Islet of Langerhans (tissue), 1 donor: ENCODE results near the gene FGFBP2.
A peak's percentile ranks its signal among the peaks of the same experiment; 100 is the strongest.

ENCODE experiments used
- FAIRE-seq: peaks from one replicate; lab custom pipeline; 2011; peaks lifted over from hg19 to GRCh38; lab: Jason Lieb, UNC

Gene FGFBP2, protein sequence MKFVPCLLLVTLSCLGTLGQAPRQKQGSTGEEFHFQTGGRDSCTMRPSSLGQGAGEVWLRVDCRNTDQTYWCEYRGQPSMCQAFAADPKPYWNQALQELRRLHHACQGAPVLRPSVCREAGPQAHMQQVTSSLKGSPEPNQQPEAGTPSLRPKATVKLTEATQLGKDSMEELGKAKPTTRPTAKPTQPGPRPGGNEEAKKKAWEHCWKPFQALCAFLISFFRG

DNA sequence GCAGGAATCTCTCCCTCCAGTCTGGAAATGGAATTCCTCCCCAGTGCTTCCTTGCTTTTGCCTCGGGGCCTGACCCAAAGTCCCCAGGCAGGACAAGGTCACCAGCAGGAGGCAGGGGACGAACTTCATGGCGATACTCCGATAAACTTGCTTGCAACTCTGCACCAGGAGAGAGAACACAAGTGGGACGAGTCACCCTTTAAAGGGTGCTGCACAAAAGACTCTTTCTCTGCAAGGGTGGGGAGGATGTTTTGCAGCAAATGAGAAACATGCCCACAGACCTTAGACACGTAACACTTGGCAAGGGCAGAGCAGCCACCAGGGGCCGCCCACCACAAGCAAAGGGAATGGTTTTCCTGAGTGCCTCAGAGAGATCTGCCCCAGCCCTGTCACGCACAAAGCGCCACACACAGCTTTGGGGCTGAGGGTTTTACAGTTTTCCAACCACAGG, at the start of gene FGFBP2:
TSS of gene FGFBP2 (minus strand) at position 175 of the 451 bp plus-strand sequence. CDS start at position 129, 46 bp downstream.
- FAIRE-seq, result no peak

GRCh38 chr4:16011173-16011572, 48.2 kb upstream of the FGFBP2 start:
- no peak for FAIRE-seq

DNA sequence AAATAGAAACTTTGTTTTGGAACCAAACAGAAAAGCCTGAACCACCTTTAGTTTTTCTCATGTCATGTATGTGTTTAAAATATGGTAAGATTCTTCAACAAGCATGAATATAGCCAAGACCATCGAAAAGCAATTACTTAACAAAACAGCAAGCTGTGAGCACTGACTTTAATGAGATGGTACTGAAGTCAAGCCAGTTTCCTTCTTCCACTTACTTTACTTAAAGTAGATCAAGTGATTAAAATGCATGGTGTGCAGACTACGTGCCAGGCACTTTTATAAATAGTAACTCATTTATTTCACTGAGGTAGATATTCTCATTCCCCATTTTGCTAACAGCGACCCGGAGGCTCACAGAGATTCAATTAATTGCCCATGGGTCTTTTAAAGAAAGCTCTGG, 46.2 kb upstream of the FGFBP2 start:
- FAIRE-seq, result no peak

DNA sequence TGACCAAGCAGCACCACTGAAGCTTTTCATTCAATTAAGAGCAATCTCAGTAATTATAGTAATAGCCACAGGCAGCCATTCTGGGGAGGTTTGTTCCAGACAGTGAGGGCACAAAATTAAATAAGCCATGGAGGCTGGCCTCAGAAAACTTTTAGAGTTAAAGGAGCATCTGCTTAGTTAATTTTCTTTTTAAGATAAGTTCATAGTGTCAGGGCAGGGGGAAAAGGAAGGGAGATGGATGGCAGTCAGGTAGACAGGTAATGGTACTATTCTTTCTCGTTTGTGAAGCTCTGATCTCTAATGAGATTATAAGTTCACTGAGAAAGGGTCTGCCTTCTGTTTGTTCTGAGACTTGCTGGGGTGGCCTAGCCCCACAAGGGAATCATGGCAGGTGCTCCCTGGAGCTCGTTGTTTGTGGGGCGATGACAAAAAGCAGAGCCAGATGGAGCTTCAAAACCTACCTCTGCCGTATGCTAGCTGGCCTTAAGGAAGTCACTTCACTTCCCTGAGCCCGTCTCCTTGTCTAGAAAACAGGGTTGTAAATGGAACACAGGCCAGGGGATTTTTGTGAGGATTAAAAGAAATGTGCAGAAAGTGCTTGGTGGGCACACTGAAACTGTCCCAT, 44.6 kb upstream of the FGFBP2 start:
- no peak for FAIRE-seq

GRCh38 chr4:16006771-16007446, 43.9 kb upstream of the FGFBP2 start:
- no peak for FAIRE-seq

- FAIRE-seq, result no peak
These were observed 42.7 kb upstream of the FGFBP2 start for GRCh38 chr4:16005676-16006075.

DNA sequence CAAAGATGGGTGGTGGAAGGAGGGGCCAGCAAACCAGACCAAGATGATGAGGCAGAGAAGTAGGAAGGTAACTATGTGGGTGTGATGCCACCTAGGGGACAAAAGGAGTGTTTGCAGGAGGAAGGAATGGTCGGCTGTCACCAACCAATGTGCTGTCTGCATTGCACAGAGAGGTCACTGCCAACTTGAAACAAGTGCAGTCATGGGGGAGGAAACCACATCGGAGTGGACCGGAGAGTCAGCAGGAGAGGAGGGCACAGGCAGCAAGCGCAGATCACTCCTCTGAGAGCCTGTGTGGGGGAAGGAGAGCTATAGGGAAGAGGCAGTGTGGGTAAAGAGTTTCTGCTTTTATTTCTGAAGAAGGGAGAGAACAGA, 38.5 kb upstream of the FGFBP2 start:
- peak; percentile 36 for FAIRE-seq

- no peak for FAIRE-seq
These were observed 37.9 kb upstream of the FGFBP2 start for GRCh38 chr4:16000708-16001483.

- FAIRE-seq, result no peak
These were observed 33.8 kb upstream of the FGFBP2 start for GRCh38 chr4:15996773-15997172.

- FAIRE-seq, result no peak
These were observed 32.9 kb upstream of the FGFBP2 start for GRCh38 chr4:15995826-15996225.

- no peak for FAIRE-seq
These were observed 29.2 kb upstream of the FGFBP2 start for GRCh38 chr4:15992167-15992485.

DNA sequence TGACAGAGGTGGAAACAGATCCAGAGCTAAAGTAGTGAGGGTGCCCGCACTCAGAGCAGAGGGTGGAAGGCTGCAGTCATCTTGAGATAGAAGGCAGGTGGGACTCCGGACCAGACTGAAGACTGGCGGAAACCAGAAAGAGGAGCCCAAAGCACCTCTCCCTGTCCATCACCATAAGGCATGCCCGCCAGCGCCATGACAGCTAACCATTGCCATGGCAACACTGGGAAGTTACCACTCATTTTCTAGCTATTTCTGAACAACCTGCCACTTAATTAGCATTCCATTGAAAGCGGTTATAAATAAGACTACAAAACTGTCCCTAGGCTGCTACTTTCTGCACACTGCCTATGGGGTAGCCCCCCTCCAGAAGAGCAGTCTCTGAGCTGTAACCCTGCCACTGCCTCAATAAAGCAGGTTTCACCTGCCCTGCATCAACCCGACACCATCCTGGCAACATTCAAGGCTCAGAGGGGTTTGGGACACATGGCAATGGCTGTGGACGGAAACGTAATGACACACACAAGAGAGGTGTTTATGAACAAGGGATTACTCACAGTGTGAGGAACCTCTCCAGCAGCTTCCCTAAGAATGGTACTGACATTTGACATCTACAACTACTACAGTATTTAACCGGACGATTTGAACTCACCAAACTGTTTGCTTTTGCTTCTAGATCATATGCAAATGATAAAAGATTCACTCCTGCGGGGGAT, 27.8 kb upstream of the FGFBP2 start:
- no peak for FAIRE-seq

- FAIRE-seq, result no peak
These were observed 26.4 kb upstream of the FGFBP2 start for GRCh38 chr4:15989424-15989823.

- FAIRE-seq, result no peak
These were observed 25.2 kb upstream of the FGFBP2 start for GRCh38 chr4:15988222-15988621.

- no peak for FAIRE-seq
These were observed 23.9 kb upstream of the FGFBP2 start for GRCh38 chr4:15986907-15987306.

GRCh38 chr4:15983610-15984009, 20.6 kb upstream of the FGFBP2 start:
- FAIRE-seq, result no peak

DNA sequence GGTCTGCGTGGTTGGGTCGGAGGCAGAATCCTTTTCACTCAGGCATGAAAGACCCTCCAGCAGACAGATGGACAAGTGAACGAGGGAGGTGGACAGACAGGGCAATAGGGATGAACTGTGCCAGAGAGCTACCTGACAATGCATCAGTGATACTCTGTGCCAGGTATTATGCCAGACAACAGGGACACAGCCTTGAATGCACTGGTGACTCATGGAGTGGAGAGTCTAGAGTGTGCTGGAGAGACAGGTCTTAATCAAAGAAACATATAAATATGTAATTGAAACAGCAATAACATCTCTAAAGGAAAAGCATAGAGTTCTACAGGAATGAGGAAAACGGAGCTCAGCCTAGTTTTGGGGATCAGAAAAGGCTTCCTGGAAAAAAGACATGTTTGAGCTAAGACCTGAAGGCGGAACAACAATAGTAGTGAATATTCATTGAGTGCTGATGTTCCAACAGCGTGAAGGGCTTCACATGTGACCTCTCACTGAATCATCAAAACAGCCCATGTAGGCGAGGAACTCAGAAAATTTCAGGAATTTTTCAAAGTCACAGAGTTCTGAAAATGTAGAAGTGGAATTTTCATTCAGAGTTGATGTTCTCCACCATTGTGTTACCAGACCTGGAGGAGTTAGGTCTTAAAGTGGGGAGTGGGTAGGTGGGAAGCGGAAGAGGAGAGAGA, 20.0 kb upstream of the FGFBP2 start:
- no peak for FAIRE-seq

DNA sequence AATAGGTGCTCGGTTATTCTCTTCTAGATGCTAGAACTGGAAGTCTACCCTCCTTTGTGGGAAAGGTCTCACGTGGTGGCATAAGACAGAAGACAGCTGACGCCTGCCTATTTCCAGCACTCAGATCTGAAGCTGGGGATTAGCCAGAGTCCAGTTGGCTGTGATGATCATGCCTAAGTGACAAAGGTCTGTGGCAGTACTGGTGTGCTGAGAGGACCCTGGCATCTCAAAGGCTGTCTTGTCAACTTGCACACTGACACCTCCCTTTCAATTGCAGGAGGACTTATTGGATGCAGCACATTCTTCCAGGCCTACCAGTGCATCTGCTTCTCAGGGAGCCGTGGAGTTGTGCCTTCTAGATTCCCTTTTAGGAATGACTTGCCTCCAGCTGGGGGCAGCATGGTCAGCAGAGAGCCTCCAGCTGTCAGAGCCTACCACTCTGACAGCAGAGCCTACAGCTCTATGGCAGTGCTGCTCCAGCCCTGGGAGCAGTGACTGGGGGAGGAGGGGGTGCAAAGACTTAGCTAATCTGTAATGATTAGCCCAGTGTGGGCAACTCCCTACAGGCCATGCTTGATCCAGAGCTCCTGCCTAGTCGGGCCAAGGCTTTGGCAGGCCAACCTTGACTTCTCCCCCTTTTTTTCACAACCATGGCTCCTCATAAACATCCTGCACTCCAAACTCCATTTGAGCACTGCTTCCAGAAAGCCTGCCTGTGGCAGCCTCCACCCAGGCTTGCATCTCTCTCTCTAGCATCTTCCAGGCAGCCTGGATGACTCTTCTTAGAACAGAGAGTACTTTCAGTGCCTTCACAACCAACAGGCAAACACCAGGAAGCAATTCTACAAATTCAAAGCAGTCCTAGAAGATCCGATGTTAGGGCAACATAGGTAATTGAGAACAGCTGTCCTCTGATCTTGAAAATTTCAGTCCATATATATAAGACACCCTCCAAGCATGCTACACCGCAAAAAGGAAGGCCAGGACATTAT, 13.8 kb upstream of the FGFBP2 start:
- no peak for FAIRE-seq

DNA sequence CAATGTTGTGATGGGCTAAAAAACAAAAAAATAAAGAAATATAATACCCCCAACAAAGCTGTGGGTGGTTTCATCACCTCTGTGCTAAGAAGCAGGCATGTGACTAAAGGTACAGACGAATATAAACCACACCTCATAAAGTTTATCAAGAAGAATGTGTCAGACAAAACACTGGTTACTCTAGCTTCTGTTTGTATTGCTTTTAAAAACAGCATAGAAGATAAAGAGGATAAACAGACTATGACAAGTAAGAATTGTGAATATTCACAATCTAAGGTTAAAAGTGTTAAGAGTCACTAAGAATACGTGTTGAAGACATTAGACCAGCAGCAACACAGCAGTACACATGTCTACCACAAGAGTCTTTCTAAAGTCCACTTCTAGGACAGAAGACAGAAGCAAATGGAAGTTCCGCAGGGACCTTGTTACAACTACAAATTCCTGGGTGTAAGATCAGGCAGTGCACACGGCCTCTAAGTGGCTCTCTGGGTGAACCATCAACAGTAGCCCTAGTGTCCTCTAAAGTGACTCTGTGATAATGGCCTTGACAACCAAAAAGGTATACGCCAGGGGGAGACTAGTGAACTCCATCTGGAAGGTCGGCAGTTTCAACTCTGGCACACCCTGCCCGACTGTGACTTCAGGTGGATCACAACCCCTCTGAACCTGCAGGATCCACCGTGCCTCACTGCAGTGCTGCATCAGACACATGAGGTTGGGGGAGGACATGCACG, 8.3 kb upstream of the FGFBP2 start:
- no peak for FAIRE-seq
